ENCODE measurements around the gene MAGEA9B.
"Not testable (repeated sequence)": the region's sequence is repeated elsewhere in the genome, so short reads cannot be mapped to it uniquely, and the experiment has no call there.

Gene MAGEA9B, protein sequence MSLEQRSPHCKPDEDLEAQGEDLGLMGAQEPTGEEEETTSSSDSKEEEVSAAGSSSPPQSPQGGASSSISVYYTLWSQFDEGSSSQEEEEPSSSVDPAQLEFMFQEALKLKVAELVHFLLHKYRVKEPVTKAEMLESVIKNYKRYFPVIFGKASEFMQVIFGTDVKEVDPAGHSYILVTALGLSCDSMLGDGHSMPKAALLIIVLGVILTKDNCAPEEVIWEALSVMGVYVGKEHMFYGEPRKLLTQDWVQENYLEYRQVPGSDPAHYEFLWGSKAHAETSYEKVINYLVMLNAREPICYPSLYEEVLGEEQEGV

DNA sequence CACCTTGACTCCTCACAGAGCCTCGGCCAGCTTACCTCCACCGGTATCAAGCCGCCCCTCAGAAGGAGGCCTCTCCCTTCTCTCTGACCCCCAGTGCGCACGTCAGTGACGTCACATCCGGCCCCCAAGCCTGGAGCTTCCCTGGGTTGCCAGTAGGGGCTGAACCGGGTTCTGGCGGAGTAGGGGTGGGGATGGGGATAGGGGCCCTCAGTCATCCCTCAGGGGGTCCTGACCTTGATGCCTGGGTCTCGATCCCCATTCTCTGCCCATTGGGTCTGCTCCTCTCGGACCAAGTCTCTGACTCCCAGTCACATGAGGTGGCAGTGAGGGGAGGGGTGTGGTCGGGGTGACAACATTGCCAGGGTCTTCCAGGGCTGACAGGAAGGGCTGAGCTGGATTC, at the start of gene MAGEA9B:
Gene MAGEA9B, minus strand, starts transcription at position 101 of the 400 bp plus-strand sequence. CDS start 4,280 bp downstream, outside the sequence.
- DNase-seq (ENCODE audit: low spot score): not testable (repeated sequence)

DNA sequence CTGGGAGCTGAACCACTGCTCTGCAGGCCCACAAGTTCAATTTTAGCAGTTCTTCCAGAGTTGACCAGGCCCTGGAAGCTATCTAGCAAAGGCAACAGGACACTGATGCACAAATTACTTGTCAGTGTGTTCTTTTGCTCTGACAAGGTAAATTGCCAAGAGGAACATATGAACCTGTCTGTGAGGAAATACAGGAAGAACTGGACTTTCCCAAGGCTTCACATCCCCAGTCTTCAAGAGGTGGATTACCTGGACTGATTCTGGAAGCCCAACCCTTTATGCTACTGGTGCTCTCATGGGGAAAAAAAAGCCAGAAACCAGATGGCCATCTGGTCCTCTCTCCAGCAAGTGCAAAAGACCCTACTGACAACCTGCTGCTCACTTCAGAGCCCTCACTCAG, 46.3 kb upstream of the MAGEA9B start:
- no peak for DNase-seq (ENCODE audit: low spot score)

DNA sequence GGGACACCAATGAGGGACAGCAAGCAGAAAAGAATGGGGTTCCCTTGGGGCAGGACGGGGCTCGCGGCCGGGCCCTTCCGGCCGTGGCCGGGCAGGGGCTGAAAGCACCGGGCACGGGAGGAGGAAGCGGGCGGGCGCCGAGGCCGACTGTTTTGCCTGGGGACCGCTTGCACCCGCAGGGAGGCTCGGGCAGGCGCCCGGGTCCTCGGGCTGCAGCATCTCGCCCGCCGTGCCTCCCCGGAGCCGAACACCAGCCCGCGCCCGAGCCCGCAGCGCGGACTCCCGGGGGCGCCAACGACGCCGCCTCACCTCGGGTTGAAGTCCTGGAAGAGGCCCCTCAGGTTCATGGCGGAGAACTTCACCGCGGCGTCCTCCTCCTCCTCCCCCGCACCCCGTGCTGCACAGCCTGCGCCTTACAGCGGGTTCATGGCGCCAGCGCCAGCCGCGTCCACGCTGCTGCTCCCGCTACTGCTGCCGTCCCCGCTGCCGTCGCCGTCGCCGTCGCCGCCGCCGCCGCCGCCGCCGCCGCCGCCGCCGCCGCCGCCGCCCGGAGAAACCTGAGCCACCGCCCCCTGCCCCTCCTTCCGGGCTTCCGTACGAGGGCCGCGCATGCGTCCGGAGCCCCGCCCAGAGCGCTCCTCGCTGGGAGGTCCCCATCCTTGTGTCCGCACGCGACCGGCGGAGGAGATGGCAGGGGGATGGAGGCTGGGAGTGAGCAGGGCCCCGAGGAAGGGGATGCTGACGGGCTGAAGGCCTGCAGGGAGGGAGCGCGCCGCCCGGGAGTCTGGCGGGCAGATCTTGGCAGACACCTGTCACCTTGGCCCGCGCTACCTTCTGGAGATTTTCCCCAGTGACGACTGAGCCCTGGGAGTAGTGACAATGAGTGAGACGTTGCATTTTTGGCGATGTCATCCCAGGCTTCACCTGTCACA, 44.2 kb upstream of the MAGEA9B start, which contains the start of gene TMEM185A:
Gene TMEM185A, minus strand, starts transcription at position 559 of the 932 bp plus-strand sequence. Its CDS starts 212 bp downstream, at position 347.
- DNase-seq (ENCODE audit: low spot score): peak; percentile 25

DNA sequence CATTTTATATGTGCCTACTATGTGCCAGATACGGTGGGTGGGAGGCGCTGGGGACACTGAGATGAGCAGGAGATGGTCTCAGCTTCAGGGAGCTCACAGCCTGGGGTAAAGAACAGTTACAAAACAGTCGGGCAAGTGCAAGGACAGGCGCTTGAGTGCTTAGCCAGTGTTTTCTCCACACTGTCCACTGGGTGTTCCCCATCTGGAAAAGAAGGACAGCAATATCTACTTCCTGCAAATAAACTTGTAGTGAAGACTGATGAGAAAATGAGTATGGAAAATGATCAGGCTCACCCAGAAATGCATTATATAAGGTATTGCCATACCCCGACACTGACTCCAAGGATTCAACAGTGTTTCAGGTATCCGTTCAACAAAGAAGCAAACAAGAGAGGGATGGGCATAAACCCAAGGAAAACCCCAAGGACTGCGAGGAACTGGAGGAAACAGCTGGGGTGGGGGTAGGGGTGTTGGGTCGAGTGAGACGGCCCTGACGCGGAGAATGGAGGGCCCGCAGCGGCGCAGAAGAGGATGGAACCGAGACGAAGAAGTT, 43.5 kb upstream of the MAGEA9B start:
- DNase-seq (ENCODE audit: low spot score): peak; percentile 12

DNA sequence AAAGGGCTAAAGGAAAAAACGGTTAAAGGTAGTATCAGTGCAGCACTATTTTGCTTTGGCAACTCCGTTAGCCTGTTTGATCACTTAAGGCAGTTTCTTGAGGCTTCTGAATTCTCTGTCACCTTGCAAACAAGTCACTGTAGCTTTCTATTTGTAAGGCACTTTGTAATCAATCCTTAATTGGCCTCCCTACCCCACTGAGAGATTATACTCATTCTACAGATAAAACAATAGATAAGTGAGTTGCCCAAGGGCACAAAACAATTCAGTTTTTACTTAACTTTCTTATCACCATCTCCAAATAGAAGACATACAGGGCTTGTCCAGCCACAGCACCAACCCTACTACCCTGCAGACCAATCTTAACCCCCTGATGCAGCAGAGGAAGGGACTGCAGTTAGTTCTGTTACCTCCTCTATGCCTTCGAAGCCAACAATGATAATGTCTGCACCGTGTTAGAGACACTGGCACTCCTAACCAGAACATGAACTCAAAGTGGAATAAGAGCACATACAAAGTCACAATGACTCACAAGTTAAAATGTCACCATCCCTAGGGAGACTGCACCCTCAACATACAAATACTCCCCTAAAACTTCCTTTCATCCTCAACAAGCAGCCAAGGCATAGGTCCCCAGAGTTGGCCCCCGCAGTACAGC, 42.6 kb upstream of the MAGEA9B start:
- no peak for DNase-seq (ENCODE audit: low spot score)

DNA sequence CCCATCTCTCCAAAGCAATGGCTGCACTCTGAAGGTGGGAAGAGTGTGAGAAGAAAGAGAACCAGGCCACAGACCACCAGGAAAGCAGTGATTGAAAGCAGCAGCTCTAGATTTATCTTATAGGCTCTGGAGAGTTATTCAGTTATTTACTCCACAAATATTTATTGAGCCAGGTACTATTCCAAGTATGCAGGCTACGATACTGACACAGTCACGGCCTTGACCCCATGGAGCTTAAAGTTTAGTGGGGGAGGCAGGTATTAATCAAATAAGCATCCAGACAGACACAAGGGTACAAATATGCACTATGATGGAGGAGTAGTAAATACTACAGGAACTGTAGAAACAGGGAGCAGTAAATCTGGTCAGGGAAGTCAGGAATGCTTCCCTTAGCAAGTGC, 41.5 kb upstream of the MAGEA9B start:
- no peak for DNase-seq (ENCODE audit: low spot score)

DNA sequence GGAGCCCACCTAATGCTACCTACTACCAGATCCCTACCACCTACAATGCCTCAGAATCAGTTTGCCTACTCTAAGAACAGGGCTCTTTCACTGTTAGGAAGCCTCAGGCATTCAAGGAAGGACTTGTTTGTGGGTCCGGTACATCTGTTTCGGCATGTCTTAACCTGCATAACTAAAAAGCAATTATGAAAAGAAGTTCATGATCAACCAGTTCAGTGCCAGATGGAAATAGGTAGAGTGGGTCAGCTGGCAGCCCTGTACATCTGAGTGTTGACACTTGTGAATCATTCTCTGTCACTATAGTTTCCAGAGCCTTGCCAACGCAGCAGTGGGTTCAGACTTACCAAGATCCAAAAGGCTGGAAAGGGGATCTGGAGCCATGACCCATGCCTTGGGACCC, 41.0 kb upstream of the MAGEA9B start:
- no peak for DNase-seq (ENCODE audit: low spot score)

DNA sequence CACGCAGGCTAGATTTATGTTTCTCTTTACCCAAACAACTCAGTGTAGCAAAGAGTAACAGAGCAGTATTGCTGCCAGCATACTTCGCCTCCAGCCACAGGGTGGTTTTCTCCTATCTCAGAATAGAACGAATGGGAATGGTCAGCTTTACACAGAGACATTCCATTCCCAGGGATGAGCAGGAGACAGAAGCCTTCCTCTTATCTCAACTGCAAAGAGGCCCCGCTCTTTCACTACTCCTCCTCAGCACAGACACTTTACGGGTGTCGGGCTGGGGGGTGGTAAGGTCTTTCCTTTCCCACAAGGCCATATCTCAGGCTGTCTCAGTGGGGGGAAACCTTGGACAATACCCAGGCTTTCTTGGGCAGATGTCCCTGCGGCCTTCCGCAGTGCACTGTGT, 39.6 kb upstream of the MAGEA9B start:
- DNase-seq (ENCODE audit: low spot score): not testable (repeated sequence)

DNA sequence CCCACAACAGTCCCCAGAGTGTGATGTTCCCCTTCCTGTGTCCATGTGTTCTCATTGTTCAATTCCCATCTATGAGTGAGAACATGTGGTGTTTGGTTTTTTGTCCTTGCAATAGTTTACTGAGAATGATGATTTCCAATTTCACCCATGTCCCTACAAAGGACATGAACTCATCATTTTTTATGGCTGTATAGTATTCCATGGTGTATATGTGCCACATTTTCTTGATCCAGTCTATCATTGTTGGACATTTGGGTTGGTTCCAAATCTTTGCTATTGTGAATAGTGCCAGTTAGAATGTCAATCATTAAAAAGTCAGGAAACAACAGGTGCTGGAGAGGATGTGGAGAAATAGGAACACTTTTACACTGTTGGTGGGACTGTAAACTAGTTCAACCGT, 32.4 kb upstream of the MAGEA9B start:
- not testable (repeated sequence) for DNase-seq (ENCODE audit: low spot score)

DNA sequence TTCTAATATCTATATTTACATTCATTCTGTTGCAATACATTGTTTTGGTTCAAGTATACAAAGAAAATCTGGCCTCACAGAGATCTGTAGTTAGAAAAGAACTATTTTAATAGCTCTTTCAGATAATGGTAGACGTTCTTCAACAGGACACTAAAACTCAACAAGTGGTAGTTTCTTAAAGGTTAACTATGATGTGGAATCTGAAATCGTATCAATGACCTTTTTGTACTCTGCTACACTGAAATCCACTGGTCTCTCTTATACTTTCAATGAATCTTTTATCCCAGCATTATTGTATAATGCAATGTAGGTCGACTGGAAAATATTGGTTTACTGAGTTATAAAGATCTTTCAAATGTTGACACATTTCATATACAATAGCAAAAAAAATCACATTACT, 31.6 kb upstream of the MAGEA9B start:
- DNase-seq (ENCODE audit: low spot score): no peak

DNA sequence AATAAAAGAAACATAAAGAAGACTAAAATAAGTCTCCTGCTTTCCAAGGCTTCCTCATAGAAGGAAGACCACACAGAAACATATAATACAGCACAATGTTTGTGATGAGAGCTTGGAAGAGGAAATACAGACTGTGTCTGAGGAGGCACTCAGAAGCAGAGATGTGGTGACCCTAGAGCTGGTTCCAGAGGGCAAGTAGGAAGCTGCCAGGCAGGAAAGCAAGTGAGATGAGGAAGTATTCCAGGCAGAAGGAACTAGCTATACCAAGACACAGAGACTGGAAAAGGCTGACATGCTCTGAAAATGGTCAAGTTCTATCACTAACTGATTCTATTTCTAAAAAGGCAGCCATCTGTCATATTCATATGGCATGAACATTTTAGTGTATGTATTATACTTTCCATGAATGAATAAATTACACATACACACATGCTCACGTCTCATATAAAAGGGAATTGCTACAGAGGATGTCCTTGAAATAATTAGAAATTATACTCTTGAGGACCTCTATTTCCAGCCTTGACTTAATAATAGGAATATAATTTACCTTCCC, 24.4 kb upstream of the MAGEA9B start:
- DNase-seq (ENCODE audit: low spot score): no peak

DNA sequence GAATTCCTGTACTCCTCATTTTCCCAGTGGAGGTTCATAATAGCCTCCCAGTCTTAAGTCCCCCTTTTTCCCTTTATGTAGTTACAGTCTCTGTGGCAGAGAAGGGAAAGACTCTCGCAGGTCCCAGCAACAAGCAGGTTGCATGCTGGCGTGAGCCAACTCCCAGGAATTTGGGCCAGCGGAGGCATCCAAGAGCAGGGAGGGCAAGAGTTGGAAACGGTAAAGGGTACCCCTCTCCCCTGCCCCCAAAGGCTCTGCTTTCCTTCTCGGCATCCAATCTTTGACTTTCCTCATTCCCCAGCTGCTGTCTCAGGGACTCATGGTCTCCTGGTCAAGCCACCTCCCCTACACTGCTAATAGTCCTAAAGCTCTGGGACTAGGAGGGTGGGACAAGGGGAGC, 23.3 kb upstream of the MAGEA9B start:
- DNase-seq (ENCODE audit: low spot score): no peak

DNA sequence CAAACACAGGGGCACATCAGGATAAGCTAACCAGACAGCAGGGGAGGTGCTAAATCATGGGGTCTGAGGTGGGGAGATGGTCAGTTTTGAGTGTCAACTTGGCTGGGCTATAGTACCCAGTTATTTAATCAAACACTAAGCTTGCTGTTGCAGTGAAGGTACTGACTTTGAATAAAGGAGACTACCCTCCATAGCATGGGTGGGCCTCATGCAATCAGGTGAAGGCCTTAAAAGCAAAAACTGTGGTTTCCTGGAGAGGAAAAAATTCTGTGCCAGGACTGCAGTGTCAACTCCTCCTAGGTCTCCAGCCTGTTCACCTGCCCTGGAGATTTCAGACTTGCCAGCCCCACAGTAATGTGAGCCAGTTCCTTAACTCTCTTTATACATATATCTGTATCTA, 20.4 kb upstream of the MAGEA9B start:
- no peak for DNase-seq (ENCODE audit: low spot score)

DNA sequence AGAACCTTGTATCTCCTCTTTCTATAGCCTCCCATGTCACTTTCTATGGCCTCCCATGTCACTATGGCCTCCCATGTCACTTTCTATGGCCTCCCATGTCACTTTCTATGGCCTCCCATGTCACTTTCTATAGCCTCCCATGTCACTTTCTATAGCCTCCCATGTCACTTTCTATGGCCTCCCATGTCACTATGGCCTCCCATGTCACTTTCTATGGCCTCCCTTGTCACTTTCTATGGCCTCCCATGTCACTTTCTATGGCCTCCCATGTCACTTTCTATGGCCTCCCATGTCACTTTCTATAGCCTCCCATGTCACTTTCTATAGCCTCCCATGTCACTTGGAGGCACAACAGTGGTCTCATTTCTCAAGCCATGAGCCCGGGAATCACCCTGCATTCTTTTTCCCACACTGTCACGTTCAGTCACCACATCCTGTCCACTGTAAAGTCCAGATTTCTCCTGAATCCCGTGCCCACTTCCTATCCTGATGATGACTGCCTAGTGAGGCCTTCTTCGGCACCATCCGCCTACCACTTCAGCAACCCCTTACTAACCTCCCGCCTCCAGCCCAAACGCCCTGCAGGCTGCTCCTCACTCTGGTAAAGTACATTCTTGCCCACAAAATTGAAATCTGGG, 18.1 kb upstream of the MAGEA9B start:
- not testable (repeated sequence) for DNase-seq (ENCODE audit: low spot score)

DNA sequence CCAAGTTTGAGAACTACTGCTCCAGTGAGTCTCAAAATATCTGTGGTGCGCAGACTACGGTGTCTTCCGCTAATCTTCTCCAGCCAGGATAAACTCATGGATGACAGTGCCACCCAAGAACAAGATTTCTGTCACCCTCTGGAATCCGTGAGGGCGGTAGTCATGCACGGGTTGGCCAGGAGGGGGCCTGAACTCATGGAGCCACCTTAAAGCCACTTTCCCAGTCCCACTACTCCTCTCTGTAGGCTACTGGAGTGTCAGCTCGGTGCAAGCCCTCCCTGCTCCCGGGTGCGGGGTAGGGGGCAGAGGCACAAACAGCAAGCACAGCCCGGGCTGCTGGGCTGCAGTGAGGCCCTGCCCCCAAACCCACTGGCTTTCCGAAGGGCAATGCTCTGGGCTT, 11.3 kb upstream of the MAGEA9B start:
- DNase-seq (ENCODE audit: low spot score): not testable (repeated sequence)

DNA sequence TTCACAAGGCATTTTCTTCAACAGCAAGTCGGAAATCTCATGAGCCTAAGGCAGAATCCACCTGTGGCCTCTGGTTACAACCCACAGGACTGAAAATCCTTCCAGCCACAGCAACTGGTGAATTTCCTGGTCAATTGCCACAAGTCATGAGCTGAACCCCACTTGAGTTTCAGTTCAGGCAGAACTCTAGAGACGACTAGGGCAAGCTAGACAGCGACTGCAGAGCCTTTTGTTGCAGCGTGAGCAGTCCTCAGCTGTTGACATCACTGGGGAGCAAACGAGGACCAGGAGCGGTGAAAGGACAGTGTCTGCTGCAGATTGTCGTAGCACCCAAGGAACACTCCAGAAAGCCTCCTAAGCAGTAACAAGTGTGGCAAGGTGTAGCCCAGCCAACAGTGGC, 8.7 kb upstream of the MAGEA9B start:
- not testable (repeated sequence) for DNase-seq (ENCODE audit: low spot score)

DNA sequence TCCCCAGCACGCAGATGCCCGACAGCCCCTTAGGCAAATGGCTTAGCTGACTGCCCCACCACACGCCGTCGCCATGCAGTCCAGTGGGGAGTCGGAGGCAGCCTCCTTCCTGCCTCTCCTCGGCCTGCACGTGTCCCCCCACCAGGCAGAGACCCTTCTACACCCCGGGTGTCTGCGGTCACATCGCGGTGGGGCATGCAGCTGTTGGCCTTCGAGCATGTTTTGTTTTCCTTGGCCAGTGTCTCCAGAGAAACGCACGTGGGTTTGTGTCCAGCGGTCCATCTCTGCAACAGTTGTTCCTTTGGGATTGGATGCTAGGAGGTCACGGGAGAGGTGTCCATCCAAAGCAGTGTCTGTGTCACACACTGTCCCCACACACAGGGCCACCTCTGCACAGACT, 8.0 kb upstream of the MAGEA9B start, which contains the start of gene HSFX2:
Gene HSFX2, minus strand, starts transcription at position 101 of the 400 bp plus-strand sequence. CDS start 614 bp downstream, outside the sequence.
- not testable (repeated sequence) for DNase-seq (ENCODE audit: low spot score)

DNA sequence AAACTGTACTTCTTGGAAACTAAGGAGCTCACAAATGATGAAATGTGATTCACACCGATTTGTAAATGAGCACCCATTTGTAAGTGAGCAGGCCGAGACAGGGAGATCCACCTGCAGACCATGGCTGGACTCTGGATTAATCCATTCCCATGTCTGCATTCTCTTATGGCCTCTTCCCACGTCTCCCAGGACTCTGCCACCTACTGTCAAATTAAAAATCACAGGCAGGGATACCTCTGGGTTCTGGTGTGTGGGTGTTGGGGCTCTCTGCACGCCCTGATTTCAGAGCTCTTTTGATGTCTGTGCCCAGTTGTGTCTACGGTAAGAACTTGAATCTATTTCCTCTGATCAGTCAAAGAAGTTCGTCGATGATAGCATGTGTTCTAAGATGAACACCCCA, 3.7 kb upstream of the MAGEA9B start:
- DNase-seq (ENCODE audit: low spot score): not testable (repeated sequence)

DNA sequence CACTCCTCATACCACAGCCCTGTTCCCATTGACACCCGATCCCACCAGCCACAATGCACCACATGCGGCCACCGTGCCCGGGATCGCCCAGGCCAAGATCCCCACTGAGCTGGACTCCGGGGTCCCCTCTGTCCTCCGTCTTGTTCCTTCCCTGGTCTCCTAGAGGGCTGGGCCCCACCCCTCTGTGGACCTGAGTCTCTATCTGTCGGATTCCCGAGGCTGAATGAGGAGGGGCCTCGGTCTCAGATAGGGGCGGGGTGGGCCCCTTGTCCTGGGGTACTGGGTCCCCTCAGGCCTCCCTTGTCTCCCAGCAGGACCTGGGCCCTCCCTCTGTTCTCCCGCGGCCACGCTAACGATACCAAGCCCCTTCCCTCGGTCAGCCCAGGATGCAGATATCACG, 1.6 kb downstream of the MAGEA9B start:
- DNase-seq (ENCODE audit: low spot score): not testable (repeated sequence)

DNA sequence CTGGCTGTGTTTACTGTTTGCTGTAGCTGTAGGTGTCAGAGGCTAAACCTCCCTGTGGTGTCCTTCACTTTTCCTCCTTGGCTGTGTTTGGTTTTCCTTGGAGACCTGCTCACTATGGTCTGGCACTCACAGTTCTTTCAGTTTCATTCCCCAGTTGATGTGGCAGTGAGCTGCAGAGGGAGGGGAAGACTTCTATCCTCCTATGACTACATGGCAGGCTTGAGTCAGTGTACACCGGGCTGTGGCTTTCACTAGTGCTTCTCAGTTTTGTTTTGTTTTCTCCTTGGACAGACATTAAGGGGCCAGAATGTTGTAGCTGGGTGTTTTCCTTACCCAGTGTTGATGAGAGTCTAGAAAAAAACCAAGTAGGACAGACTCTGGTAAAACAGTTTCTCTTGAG, 13.8 kb downstream of the MAGEA9B start:
- DNase-seq (ENCODE audit: low spot score): not testable (repeated sequence)

DNA sequence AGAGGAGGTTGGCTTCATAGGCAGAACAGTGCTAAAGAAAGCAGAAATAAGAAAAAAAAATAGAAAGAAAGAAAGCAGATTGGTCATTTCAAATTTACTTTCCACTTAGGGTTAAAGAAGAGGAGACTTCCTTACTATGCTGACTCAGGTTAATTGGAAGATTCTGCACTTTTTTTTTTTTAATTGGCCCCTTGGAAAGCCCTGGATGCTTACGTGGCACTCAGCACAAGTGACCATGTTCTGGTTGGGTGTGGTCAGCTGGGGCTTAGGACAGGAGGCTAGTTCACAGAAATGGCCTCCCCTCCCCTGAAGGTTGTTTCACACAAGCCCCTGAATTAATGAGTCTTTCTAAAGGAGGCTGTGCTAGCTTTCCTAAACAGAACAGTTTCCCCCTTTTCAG, 14.5 kb downstream of the MAGEA9B start:
- DNase-seq (ENCODE audit: low spot score): no peak
